Raji (cell line): ENCODE results near the gene SLC12A5.

ENCODE experiments used
- POLR2A ChIP-seq: IDR thresholded peaks from 2 replicates; pipeline ENCODE4 v1.6.1; 2011; ENCODE audit warnings: low read depth, low read length, control low read depth; ENCODE audit not compliant: insufficient read depth

The SLC12A5 gene

DNA sequence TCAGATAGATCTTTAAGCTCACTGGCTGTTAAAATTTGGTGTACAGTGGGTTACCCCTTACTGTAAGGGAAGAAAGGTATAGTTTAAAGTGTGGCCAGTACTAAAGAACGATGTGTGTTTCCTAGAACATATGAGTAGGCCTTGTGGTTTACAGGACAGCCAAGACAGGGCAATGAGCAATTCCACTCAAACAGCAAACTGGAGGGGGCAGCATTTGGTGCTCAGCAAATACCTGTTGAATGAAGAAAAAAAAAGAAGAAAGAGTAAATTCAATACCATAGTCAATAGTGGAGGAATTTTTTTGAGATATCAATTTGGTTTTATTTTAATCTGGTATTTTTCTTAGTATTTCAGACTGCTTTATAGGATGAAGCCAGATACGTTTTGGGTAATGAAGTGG lies 64.5 kb downstream of the SLC12A5 start:
- no peak for TF ChIP-seq POLR2A

DNA sequence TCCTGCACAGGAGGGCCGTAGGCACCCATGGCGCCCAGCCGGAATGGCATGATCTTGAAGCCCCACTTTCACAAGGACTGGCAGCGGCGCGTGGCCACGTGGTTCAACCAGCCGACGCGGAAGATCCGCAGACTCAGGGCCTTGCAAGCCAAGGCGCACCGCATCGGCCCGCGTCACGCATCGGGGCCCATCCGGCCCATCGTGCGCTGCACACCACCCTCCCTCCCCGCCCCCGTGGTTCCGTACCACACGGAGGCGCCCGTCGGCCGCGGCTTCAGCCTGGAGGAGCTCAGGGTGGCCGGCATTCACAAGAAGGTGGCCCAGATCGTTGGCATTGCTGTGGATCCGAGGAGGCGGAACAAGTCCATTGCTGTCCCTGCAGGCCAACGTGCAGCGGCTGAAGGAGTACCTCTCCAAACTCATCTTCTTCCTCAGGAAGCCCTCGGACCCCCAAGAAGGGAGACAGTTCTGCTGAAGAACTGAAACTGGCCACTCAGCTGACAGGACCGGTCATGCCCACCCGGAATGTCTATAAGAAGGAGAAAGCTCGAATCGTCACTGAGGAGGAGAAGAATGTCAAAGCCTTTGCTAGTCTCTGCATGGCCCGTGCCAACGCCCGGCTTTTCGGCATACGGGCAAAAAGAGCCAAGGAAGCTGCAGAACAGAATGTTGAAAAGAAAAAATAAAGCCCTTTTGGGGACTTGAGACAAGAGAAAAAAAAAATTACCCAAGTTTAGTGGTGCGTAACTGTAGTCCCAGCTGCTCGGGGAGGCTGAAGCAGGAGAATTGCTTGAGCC lies 70.7 kb downstream of the SLC12A5 start:
- no peak for TF ChIP-seq POLR2A

DNA sequence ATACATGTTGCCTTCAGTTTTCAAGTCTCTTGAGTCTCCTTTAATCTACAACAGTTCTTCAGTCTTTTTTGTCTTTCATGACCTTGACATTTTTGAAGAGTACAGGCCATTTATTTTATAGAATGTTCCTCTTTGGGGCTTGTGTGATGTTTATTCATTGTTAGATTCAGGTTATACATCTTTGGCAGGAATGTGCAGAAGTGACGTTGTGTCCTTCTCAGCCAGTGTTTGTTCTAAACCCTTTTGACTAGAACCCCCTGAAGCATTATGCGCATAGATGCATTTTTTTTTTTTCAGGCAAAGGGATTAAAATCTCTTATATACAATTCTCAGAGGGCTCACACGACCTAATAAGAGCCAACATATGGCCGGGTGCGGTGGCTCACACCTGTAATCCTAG lies 72.0 kb downstream of the SLC12A5 start:
- TF ChIP-seq POLR2A, result no peak

DNA sequence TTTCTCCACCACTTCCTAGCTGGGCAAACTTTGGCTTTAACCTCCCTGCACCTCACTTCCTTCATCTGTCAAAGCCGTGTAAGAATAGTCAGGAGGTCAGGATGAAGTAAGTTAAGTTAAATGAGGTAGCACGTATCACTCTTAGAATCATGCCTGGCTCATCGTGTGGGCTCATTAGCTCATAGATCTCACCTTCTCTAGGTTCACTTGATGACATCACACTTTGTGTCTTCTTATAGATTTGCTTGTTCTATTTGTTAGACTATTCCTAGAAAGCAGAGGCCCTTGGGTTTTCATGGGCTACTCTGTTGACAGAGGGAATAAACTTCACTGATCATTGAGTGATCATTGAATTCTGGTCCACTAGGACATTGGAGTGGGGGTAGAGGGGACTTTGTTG lies 72.9 kb downstream of the SLC12A5 start:
- no peak for TF ChIP-seq POLR2A

DNA sequence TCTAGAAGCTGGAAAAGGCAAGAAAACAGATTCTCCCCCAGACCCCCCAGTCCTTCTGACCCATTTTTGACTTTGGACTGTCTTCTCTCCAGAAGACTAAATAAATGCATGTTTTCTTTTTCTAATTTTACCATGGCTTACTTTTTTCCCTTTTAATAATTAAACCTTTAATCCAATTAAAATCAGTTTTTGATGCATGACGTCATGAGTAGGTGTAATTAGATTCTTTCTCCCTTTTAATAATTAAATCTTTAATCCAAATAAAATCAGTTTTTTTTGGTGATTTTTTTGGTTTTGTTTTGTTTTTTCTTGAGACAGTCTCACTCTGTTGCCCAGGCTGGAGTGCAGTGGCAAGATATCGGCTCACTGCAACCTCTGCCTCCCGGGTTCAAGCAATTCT lies 73.9 kb downstream of the SLC12A5 start:
- TF ChIP-seq POLR2A, result no peak

DNA sequence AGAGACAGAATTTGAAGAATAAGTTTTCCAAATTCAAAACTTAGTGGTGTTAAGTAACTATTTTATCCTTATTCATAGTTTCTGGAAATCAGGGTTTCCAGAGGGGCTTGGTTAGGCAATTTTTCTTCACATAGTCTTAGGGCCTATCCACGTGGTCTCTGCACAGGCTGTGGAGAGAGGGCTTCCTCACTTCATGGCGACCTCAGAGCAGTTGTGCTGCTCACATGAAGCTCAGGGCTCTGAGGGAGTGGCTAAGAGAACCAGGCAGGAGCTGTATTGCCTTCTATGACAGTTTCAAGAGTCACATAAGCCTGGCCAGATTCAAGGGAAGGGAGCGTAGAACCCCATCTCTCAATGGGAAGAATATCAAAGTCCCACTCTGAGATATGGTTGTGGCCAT lies 75.2 kb downstream of the SLC12A5 start:
- no peak for TF ChIP-seq POLR2A

DNA sequence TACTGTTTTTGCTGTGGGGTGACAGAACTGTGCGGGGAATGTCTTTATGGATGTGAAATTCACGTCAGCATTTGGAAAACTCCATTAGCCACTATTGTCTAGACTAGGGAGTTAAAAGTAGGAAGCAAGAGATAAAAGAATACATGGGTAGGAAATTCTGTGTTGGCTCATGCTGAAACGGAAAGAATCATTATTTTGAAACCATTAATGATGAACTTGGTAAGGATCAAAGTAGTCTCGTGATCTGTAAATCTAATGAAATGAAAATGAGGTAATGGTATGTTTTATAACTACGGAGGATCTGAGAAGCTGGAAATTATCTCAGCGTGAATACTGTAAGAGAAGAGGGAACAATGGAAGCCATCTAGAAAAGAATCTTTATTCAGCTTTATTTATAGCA lies 78.0 kb downstream of the SLC12A5 start:
- TF ChIP-seq POLR2A, result no peak

DNA sequence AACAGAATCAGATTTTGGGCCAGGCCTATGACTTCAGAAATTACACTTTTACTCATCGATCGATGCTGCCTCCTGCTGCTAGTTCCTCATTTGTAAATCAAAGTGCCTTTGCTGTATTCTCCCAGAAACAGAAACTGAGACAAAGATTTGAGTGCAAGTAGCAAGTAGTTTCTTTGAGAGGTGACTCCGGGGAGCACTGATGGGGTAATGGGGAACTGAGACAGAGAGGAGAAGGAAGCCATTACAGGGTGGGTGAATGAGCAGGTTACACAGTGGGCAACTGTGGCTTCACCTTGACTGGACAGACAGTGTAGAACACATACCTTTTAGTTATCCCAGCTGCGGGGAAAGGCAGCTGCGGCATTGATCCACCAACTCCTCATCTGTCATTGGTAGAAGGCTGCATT lies 79.4 kb downstream of the SLC12A5 start:
- no peak for TF ChIP-seq POLR2A

DNA sequence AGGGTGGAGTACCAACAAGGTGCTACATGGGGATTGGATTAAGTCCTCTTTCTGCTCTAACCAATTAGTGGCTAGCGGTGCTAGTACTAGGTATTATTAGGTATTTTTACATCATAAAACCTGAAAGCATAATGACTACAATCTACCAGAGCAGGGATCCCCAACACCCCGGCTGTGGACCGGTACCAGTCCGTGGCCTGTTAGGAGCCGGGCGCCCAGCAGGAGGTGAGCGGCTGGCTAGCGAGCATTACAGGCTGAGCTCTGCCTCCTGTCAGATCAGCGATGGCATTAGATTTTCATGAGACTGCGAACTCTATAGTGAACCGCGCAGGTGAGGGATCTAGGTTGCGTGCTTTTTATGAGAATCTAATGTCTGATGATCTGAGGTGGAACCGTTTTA lies 80.0 kb downstream of the SLC12A5 start:
- TF ChIP-seq POLR2A, result no peak
